Measurements from ENCODE around the gene NR2E1. TPM values are rescaled to one million over a fixed set of nuclear protein-coding genes. Genes with fewer than 3 reads are reported as not detected.
A peak's percentile ranks its signal among the peaks of the same experiment; 100 is the strongest.

NR2E1 gene
- total RNA-seq, 1 experiment from 2014 or later = not detected

DNA sequence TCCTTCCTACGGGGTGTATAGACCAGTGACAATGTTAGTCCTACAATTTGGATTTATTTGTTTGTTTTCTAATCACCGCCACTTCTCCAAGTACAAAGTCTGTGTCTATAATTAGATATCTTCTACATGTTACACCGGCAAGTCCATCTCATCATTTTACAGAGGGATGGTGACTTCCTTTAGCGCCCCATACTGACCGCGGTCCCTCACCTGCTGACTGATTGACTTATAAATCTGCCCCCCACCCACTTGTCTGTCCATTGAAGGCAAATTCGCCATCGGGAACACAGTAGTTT lies 8.9 kb upstream of the NR2E1 start:
- Histone ChIP-seq H3K27ac (ENCODE audit: insufficient read length, low read depth, low read length) (no peak overlapping the region), H3K4ac (ENCODE audit: low read depth, low read length) (no peak overlapping the region), H4K5ac (ENCODE audit: insufficient read length, low read depth, low read length) (no peak overlapping the region), H4K8ac (replicated peaks; ENCODE audit: insufficient read length, low read depth, low read length) (no peak overlapping the region), H3K23ac (ENCODE audit: insufficient read length, low read depth, low read length) (no peak overlapping the region), H3K4me2 (ENCODE audit: insufficient read depth, insufficient read length, low read length) (peak overlapping the region; percentile 2), H2BK15ac (ENCODE audit: low read depth, low read length) (no peak overlapping the region), H3K14ac (ENCODE audit: insufficient read depth, low read length) (no peak overlapping the region), H3K79me1 (ENCODE audit: insufficient read depth, low read depth, low read length, poor library complexity, severe bottlenecking) (no peaks in the 10 kb centered on the region), H2BK12ac (ENCODE audit: insufficient read length, low read depth, low read length) (no peak overlapping the region), H3K9me3 (ENCODE audit: control insufficient read depth, low read depth, low read length) (no peaks in the 10 kb centered on the region), H3K9ac (ENCODE audit: extremely low read depth, insufficient read length, low read length) (no peak overlapping the region), H2AK5ac (ENCODE audit: insufficient read length, low read length) (no peak overlapping the region), H3K56ac (ENCODE audit: insufficient read length, low read depth, low read length) (no peak overlapping the region), H2BK20ac (ENCODE audit: low read depth, low read length, poor library complexity, severe bottlenecking) (no peak overlapping the region), H3K23me2 (ENCODE audit: insufficient read length, low read depth, low read length, poor library complexity, severe bottlenecking) (no peaks in the 10 kb centered on the region), H3K4me1 (ENCODE audit: insufficient read depth, low read length) (no peaks in the 10 kb centered on the region), H2BK5ac (ENCODE audit: insufficient read length, low read length) (no peak overlapping the region), H3K18ac (ENCODE audit: insufficient read length, low read depth, low read length) (no peak overlapping the region), H4K20me1 (ENCODE audit: control insufficient read depth, insufficient read depth, insufficient read length) (no peaks in the 10 kb centered on the region), H3K79me2 (ENCODE audit: insufficient read depth, low read length) (no peaks in the 10 kb centered on the region), H3K27me3 (ENCODE audit: insufficient read depth, low read length) (peaks cover 67% of the 10 kb centered on the region), H2AFZ (ENCODE audit: low read length) (no peak overlapping the region), H3T11ph (ENCODE audit: low read length) (no peak overlapping the region), H2BK120ac (ENCODE audit: low read depth, low read length, poor library complexity, severe bottlenecking) (no peak overlapping the region), H4K91ac (ENCODE audit: insufficient read length, low read depth, low read length) (no peak overlapping the region)
- TF ChIP-seq, protein P1, sequence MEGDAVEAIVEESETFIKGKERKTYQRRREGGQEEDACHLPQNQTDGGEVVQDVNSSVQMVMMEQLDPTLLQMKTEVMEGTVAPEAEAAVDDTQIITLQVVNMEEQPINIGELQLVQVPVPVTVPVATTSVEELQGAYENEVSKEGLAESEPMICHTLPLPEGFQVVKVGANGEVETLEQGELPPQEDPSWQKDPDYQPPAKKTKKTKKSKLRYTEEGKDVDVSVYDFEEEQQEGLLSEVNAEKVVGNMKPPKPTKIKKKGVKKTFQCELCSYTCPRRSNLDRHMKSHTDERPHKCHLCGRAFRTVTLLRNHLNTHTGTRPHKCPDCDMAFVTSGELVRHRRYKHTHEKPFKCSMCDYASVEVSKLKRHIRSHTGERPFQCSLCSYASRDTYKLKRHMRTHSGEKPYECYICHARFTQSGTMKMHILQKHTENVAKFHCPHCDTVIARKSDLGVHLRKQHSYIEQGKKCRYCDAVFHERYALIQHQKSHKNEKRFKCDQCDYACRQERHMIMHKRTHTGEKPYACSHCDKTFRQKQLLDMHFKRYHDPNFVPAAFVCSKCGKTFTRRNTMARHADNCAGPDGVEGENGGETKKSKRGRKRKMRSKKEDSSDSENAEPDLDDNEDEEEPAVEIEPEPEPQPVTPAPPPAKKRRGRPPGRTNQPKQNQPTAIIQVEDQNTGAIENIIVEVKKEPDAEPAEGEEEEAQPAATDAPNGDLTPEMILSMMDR (conservative IDR thresholded peaks at IDR 0.05) = no peak
- DNase-seq = no peak
- Mint-ChIP-seq H3K4me1 (peaks cover 20 to 30% of the 10 kb centered on the region in 2 experiments), H3K27ac (no peak overlapping the region), H3K36me3 (ENCODE audit: insufficient read depth in 1 of 3, low read depth in 3 of 3) (no peaks in the 10 kb centered on the region; a peak in 1 of 7 replicates), H3K27me3 (ENCODE audit: low read depth) (peaks cover 100% of the 10 kb centered on the region), H3K4me3 (peak overlapping the region in 1 of 2 experiments; percentile 67; a peak in 2 of 5 replicates), H3K9me3 (peaks cover 4 to 16% of the 10 kb centered on the region in 2 experiments; a peak in 2 of 5 replicates)
- WGBS (ENCODE audit: extremely low coverage, insufficient read length, low lambda C conversion rate) = no CpG with 5 or more reads among the region's 8 CpGs
